Glomerular endothelial cell (primary cell): Measurements from ENCODE around the gene SYS1. TPM values are rescaled to one million over a fixed set of nuclear protein-coding genes. Genes with fewer than 3 reads are reported as not detected.

Experiments
- DNase-seq: peaks from one replicate; pipeline ENCODE4 v3.0.0-alpha.2; 2011; ENCODE audit warnings: low read depth, low spot score; ENCODE audit errors: extremely low read depth
- total RNA-seq: library from RNA; depleted of rRNA; stranded (reverse); fragments of >200 nt; gene quantifications from 2 replicates; pipeline ENCODE4 v1.2.3, GENCODE V29; 2015

Gene SYS1
- total RNA-seq, 1 donor from 2014 or later = 31.1 TPM

DNA sequence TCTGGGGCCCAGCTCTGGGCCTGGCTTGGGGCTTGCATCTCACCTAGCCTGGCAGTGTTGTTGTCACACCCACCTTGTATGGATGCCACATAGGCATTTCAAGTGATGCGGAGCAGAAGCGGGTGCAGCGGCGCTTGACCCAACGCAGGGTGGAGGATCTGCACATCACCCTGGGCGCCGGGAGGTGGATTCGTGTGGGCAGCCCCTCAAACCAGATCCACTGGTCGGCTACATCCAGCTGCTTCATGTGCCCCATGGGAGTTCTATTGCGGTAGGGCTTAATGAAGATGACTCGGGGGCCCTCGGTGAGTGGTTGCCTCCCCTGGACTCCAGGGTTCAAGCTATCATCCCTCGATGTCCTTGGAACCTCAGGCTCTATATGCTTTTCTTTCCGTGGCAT, 12.0 kb downstream of the SYS1 start:
- DNase-seq = no peak

DNA sequence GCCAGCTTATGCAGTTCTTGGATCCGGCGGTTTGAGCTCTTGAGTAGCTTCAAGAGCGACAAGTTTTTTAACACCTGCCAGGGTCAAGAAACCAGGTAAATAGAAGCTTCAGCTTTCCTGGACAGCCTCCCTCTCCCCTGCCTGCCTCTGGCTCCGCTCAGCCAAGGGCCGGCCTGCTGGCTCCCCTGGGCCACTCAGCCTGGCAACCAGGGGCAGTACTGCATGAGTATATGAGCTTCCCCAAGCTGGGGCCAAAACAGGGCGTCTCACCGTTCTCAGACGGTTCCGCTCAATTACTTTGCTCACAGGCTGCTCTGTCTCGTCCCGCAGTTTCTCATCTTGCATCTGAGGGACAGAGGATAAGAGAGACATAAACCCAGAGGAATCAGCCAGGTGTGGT, 14.3 kb downstream of the SYS1 start:
- DNase-seq = no peak

- no peak for DNase-seq
Observed at GRCh38 chr20:45378191-45378590, 15.2 kb downstream of the SYS1 start, which contains the start of gene TP53TG5. Gene TP53TG5 (minus strand): TSS chr20:45378325. CDS start chr20:45378236, 89 bp downstream.

DNA sequence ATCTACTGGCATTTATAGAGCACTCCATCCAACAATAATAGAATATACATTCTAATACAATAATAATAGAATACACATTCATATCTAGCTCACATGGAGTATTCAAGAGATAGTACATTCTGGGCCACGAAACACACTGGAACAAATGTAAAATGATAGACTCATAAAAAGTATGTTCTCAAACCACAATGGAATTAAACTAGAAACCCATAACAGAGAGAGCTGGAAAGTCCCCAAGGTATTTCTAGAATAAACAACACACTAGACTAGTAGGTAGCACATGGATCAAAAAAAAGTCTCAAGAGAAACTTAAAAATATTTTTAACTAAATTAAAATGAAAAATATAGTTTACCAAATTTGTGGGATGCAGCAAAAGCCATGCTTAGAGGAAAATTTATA, 24.3 kb downstream of the SYS1 start:
- no peak for DNase-seq

DNA sequence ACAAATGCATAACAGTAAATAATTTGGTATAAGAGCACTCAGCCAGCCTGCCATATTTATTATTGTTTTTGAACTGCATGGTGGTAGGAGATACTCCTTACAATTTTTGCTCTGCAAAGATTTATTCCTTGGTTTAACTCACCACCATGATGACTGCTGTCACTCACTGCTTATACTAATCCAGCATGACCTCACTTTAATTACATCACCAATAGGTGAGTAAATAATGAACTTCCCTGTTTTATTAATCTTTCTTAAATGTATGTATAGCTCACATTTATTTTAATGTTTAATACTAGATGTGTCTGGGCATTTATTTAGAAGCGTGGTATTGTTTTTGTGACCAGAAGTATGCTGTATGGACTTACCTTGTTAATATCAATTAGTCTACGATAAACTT, 28.0 kb downstream of the SYS1 start:
- DNase-seq = no peak

DNA sequence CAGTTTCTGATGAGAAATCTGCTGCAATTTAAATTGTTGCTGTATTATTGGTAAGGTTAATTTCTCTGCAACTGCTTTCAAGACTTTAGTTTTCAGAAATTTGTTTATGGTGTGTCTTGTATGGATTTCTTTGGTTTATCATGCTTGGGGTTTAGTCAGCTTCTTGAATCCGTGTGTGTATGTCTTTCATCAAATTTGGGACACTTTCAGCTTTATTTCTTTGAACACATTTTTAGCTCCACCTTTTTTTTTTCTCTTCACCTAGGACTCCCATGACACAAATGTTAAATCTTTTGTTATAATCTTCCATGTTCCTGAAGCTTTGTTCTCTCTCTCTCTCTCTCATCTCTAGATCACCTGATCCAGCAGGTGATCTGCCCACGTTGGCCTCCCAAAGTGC, 28.6 kb downstream of the SYS1 start:
- no peak for DNase-seq

- no peak for DNase-seq
Observed at GRCh38 chr20:45392733-45393132, 29.8 kb downstream of the SYS1 start.

DNA sequence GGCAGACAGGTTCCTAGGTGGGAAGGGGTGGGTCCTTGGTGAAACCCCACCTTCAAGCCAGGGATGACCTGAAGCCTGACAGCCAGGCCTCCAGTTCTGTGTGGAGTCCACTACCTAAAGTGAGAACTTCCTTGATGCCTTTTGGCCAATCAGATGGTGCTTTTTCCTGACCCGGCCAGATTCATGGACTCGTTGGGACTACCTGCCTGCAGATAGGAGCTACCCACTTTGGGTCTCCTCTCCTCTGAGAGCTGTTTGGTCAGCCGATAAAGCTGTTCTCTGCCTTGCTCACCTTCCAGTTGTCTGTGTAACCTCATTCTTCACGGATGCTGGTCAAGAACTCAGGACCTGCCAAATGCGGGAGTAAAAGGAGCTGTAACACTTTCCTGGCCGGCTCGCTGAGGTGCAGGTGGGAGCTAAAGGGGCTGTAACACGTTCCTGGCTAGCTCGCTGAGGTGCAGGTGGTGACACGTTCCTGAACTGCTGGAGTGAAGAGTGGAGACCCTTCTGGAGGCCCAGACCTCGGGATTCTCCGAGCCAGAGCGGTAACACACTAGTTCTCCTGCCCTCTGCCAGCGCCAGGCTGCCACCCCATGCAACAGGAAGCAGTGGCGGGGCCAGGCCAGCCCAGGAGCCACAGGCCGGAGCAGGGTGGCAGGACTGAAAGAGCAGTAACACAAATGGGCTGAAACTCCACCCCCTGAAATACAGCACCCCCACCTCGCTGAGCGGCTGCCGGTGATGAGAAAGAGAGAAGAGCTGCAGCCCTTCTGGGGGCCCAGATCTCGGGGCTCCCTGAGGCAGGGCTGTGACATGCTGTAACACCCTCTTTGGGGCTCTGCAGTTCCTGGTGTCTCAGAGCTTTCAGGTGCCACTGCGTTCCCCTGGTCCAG, 31.5 kb downstream of the SYS1 start:
- DNase-seq = no peak

GRCh38 chr20:45395114-45395415, 32.1 kb downstream of the SYS1 start:
- DNase-seq = no peak

- DNase-seq = no peak
Observed at GRCh38 chr20:45399018-45399417, 36.1 kb downstream of the SYS1 start.

- DNase-seq = no peak
Observed at GRCh38 chr20:45400346-45401031, 37.5 kb downstream of the SYS1 start.

- DNase-seq = no peak
Observed at GRCh38 chr20:45402946-45403345, 40.0 kb downstream of the SYS1 start.

DNA sequence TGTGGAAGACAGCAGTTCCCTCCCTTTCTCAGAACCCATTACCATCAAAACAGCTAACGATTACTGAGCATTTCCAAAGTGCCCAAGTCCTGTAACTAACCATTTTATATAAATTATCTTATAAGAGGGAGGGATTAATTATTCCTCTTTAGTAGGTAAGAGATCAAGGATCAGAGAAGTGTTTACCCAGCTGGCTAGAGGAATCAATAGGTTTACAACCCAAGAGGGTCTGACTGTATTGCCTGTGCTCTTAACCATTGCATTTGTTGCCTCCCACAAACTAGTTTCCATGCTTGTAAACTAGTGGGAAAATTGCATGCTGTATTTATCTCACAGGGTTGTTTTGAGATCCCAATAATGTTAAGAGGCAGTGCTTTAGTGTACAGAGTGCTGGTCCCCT, 41.5 kb downstream of the SYS1 start:
- DNase-seq = no peak

DNA sequence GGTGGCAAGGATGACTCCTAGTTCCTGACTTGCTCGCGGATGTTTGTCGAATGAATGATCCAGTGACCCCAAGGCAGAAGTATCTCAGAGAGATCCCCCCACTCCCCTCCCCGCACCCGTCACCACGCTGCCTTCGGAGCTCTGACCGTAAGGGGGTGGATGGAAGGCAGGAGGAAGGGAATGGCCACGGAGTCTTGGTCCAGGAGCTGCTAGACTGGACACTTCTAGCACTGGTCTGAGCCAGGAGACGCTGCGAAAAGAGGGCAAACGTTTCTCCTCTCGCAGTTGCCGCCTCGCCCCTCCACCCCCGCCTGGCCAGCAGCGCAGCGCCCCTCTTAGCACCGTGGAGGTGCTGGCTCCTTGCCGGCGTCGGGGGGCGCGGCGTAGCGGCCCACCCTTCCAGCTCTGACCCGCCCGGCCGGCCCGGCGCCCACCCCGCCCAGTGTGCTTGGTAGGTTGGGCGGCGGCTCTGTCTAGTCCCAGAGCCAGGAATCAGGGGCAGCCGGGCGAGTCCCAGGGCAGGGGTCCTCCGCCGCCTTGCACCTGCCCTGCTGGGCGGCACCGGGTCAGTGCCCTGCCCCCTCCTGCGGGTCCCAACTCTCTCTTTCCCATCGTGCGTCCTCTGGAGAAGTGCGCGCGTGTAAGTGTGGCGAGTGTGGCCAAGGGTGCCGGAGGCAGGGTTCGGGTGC, 42.8 kb downstream of the SYS1 start:
- DNase-seq = no peak

DNA sequence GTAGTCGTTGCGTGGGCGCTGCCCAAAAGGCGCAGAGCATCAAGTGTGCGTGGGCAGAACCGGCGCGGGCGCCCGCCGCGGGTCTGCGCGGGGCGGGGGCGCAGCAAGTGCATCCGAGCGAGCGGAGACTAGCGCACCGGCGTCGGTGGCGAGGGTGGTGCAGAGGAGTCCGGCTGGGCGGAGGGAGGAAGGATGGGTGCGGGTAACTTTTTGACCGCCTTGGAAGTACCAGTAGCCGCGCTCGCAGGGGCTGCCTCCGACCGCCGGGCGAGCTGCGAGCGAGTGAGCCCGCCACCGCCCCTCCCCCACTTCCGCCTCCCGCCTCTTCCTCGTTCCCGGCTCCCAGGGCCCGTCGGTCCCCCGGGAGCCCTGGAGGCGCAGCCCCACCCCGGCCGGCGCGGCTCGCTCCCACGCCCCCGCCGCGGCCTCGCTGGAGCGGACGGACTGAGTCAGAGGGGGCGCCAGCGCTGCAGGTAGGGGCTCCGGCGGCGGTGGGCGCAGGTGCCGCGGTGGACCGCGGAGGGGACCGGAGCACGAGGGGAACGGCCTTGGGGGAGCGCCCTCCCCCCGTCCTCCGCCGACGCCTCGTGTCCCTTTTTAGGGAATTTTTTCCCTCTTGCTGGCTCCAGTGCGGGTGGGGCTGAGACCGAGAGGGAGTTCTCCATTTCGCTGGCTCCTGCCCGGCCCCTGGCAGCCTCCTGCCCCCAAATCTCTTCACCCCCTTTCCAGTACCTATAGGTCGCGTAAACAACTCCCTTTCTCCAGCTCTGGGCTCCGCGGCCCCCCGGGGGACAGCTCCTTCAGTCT, 43.5 kb downstream of the SYS1 start:
- DNase-seq = no peak

- no peak for DNase-seq
Observed at GRCh38 chr20:45407067-45407745, 44.2 kb downstream of the SYS1 start.

GRCh38 chr20:45407783-45408645, 45.1 kb downstream of the SYS1 start, which contains the start of gene DBNDD2:
Gene DBNDD2 (plus strand): TSS chr20:45408289. CDS start chr20:45408468, 179 bp downstream.
- no peak for DNase-seq

GRCh38 chr20:45408646-45409213, 45.8 kb downstream of the SYS1 start:
- no peak for DNase-seq
